Tongue (tissue), 2 donors: ENCODE data around the gene POFUT2. TPM values are rescaled to one million over a fixed set of nuclear protein-coding genes. Genes with fewer than 3 reads are reported as not detected.

Source experiments
- DNase-seq: peaks from one replicate; pipeline ENCODE4 v3.0.0-alpha.2; 2015
- total RNA-seq: library from RNA; depleted of rRNA; stranded (reverse); fragments of >200 nt; gene quantifications from one replicate; pipeline ENCODE4 v1.2.3, GENCODE V29; 2014

Gene POFUT2, protein sequence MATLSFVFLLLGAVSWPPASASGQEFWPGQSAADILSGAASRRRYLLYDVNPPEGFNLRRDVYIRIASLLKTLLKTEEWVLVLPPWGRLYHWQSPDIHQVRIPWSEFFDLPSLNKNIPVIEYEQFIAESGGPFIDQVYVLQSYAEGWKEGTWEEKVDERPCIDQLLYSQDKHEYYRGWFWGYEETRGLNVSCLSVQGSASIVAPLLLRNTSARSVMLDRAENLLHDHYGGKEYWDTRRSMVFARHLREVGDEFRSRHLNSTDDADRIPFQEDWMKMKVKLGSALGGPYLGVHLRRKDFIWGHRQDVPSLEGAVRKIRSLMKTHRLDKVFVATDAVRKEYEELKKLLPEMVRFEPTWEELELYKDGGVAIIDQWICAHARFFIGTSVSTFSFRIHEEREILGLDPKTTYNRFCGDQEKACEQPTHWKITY
- total RNA-seq = 41.6 TPM

DNA sequence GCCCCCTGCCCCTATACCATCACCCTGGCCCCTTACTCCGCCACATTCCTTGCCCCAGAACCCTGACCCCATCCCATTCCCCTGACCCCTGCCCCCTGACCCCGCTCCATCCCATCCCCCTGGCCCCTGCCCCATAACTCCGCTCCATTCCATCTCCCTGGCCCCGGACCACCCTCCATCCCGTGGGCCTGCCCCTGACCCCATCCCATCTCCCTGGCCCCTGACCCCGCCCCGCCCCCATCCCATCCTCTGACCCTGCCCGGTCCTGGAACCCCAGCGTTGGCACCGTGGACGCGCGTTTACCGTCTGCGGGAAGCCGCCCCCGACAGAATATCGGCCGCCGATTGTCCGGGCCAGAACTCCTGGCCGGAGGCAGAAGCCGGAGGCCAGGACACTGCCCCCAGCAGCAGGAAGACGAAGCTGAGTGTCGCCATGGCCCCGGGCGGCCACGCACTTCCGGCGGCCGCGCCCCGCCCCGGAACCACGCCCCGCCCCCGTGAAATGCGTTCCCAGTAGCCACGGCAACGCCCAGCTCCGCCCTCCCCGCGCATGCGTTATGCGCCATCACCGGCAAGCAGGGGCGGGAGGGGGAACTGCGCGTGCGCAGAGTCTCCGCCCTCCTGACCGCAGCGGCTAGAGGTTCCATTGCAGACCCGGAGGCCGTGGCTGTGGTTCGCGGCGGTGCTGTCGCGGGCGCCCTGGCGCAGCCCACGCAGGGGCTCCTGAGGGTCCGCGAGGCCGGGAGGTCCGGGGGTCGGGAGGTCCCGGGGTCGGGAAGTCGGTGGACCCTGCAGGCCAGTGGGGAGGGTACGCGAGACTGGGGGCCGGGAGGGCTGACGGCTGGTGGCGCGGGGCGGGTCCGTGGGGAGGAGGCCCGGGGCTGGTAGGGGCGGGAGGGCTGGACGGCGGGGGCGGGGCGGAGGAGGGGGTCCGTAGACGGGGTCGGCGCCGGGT is at the start of gene POFUT2:
Gene POFUT2 (minus strand): TSS at position 458 of the 954 bp plus-strand sequence. CDS start 24 bp downstream, at position 434.
- peak; percentile 98 for DNase-seq

DNA sequence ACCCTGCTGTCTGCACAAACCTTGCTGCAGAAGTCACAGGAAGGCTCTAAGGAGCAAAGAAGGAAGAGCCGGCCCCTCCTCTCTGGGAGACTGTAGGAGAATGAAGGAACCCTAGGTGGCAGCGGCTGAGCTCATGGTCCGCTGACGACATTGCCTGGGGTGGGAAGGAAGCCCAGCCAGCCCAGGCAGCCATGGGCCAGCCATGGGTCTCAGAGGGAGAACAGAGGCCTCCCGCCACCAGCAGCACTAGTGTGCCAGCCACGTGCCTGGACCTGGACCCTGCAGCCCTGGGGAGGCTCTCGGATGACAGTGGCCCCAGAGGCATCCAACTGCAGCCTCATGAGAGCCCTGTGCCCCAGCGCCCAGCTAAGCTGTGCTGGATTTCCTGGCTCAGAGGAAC is 49.2 kb upstream of the POFUT2 start:
- no peak for DNase-seq

DNA sequence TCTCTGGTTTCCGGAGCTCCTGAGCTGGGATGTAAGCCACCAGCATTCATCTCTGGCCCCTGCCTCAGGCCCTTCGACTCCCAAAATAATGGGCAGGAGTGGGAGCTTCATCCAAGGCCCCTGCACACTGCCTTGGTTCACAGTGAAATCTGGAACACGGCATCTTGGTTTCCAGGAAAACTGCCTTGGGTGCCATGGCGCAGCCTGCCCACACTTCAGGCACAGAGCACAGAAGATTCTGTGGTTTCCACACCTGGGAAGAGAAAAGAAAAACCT is 48.8 kb upstream of the POFUT2 start:
- no peak for DNase-seq

DNA sequence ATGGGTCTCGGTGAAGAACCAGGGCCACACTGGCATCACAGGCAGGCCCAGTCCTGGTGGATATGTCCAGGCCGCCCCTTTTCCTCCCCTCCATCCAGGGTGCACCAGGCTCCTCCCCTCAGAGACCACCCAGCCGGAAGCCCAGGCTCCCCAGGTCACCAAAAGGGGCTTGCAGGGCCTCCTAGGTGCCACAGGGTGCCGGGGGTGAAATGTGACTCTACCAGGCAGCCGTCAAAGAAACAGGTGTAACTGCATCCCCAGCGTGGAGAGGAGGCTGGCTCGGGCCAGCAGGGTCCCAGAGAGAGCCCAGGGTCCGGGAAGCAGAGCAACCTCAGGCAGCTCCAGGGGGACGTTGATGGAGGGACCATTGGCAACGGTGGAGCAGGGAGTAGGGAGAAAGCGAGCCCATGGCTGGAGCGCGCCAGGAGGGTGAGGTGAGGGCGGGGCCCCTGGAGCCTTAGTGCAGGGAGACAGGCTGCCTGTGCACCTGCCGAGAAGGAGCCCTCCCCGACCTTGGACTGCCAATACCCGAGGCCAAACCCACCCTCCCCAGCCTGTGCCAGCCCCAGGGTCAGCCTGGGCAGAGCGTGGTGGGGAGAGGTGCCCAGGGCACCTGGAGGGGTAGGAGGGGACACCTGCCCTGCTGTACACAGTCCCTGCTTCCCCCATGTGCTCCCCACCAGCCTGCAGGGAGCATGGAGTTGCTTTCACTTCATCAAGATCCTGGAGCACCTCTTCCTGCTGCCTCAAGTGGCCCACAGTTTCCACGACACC is 48.3 kb upstream of the POFUT2 start:
- no peak for DNase-seq

DNA sequence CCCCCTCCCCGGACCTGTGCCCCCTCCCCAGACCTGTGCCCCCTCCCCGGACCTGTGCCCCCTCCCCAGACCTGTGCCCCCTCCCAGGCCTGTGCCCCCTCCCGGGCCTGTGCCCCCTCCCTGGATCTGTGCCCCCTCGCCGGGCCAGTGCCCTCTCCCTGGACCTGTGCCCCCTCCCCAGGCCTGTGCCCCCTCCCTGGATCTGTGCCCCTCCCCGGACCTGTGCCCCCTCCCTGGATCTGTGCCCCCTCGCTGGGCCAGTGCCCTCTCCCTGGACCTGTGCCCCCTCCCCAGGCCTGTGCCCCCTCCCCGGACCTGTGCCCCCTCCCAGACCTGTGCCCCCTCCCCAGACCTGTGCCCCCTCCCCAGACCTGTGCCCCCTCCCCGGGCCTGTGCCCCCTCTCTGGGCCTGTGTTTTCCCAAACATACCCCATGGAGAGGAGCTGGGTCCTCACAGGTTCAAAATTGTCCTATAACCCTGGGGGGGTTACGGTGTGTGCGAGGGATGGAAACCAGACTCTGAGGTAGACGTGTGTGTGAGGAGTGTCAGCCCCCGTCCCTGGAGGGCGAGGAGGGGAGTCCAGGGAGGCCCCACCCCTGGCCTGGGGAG is 47.6 kb upstream of the POFUT2 start:
- no peak for DNase-seq

DNA sequence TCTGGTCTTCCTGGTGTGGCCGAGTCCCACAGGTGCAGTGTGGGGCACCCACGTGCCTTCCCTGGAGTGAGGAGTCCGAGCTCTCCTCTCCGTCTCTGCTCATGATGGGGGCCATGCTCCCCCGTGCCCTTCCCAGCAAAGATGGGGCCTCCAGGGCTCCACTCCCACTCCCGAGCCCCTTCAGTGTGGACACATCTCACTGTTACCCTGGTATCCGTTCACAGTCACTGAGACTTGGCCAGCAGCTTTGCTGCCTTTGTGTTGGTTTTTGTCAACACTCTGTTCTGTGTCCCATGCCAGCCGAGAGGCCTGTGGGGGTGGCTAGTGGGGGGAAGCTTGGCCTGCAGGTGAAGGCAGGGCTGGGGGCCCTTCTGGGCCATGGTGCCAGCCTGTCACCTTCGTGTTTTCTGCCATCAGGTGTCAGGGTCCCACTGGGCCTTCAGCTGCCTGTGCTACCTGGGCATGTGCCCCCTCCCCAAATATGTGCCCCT is 46.9 kb upstream of the POFUT2 start:
- DNase-seq = no peak

DNA sequence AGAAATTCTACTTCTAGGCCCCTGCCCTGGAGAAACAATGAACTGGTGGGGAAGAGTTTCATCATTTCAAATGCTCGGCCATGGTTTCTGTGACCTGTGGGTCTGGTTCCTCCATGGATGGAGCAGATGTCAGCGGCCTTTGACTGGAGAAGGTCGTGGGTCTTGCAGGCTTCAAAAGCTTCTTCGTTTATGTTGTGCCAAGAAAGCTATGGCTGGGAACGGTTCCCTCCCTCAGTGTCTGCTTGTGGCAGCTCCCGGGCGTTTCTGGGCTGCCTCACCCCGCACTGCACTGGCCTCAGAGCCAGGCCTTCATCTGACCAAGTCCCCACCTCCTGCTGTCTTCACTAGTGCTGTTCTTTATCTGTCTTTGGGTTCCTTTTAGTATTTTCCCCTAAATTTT is 46.4 kb upstream of the POFUT2 start:
- no peak for DNase-seq

DNA sequence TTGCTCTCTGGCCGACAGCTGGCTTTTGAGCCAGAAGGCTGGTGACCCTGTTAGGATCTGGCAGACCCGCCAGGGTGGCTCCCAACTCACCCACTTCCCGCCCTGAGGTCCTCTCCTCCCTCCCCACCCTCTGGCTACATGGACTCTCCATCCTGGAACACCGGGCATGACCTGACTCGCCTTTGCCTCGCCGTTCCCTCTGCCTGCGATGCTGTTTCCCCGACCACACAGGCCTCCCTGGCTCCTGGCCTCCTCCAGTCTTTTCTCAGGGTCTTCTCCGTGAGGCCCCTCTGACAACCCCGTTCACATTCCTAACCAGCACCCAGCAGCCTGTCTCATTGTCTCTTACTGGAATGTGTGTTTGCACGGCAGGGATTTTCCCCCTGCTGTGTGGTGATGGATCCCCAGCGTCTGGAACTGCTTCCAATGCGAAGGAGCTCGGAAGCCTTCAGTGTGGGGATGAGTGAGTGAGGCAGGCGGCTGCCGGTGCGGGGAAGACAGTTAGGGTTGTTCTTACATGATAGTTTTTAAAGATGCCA is 46.0 kb upstream of the POFUT2 start:
- DNase-seq = peak; percentile 55

DNA sequence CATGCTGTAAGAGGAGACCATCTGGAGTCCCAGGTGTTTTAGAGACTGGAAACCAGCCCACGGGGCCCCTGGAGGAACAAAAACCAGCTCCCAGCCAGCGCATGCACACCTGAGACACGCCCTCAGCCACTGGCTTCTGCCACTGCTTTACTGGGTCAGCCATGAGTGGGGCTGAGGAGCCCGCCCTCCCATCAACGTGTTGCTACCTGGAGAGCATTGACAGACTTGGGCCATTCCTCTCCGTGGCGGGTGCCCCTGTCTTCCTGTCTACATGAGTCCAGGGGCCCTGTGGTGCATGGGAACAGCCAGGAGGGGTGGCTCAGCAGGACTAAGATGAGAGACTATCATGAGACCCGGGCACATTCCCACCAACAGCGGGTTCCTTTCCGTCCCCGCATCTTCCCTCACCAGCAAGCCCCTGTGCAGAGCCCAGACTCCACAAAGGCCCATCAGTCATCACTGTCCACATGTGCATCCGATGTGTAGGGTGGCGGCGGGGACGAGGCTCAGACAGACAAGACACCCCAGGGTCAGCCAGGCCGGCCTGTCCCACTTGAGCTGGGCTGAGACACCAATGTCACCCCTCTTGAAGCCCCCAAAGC is 45.4 kb upstream of the POFUT2 start:
- no peak for DNase-seq

DNA sequence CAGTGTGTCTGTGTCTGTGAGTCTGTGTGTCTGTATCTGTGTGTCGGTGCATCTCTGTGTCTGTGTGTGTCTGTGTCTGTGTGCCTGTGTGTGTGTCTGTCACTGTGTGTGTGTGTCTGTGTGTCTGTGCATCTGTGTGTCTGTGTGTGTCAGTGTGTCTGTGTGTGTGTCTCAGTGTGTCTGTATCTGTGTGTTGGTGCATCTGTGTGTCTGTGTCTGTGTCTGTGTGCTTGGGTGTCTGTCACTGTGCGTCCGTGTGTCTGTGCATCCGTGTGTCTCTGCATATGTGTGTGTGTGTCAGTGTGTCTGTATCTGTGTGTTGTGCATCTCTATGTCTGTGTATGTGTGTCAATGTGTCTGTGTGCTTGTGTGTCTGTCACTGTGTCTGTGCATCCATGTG is 44.7 kb upstream of the POFUT2 start:
- DNase-seq = no peak

DNA sequence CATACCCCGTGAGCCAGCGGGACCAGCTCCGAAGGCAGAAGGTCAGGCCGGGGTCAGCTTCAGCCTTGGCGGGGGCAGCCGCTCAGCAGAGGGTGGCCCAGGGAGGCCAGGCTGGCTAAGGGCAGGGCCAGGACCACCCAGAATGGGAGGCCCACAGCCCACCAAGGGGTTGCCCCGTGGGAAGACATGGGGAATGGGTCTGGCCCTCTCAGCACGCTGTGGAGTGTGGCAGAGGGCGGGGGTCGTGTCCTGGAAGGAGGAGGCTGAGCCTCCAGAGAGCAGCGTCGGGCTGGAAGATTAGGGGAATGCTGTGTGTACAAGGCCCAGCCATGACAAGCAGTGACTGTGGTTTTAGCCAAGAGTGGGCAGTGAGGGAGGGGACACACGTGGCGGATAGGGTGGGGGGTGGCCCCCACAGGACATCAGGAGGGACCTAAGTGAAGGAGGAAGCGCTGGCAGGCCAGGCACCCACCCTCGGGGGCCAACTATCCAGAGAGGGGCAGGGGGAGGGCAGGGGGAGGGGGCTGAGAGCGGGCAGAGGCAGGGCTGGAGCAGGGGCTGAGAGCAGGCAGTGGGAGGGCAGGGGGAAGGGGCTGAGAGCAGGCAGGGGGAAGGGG is 43.9 kb upstream of the POFUT2 start:
- DNase-seq = no peak

DNA sequence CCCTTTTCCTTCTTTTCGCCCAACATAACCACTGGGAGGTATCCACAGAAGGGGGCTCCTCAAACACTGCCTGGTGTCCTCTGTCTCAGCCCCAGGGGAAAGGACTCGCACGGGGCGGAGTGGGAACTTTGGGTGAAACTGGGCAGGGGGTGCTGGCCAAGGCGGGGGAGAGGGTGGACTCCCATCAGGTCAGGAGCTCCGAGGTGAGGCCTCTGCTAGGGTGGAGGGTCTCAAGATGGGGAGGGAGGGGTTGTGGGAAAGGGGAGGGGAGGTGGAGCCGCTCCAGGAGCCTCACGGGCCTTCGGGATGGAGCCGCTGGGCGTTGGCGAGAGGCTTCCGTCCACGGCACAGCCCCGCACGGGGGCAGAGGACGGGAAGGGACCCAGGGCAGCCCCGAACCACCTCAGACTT is 43.2 kb upstream of the POFUT2 start:
- no peak for DNase-seq

DNA sequence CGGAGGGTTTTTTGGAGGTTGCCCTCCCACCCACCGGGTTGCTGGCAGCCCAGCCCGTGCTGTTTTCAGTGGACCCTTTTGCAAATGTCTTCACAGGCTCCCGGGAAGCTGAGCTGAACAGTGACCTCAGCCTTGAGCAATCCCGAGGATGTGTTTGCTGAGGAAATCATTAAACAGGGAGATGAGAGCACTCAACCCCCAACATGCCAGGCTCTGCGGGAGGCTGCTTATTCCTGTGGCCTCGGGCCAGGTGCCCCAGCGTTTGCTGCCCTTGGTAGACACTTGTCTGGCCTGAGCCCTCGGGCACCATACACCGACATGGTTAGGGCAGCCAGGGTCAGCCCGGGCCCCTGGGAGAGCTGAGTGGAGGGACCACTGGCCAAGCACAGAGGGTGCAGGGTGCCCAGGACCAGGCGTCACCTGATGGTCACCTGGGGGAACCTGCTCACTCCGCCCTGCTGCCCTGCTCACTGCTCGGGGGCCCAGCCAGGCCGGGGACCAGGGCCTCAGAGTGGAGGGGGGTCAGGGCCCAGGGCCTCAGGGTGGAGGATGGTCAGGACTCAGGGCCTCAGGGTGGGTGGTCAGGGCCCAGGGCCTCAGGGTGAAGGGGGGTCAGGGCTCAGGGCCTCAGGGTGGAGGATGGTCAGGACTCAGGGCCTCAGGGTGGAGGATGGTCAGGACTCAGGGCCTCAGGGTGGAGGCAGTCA is 42.5 kb upstream of the POFUT2 start:
- peak; percentile 53 for DNase-seq

DNA sequence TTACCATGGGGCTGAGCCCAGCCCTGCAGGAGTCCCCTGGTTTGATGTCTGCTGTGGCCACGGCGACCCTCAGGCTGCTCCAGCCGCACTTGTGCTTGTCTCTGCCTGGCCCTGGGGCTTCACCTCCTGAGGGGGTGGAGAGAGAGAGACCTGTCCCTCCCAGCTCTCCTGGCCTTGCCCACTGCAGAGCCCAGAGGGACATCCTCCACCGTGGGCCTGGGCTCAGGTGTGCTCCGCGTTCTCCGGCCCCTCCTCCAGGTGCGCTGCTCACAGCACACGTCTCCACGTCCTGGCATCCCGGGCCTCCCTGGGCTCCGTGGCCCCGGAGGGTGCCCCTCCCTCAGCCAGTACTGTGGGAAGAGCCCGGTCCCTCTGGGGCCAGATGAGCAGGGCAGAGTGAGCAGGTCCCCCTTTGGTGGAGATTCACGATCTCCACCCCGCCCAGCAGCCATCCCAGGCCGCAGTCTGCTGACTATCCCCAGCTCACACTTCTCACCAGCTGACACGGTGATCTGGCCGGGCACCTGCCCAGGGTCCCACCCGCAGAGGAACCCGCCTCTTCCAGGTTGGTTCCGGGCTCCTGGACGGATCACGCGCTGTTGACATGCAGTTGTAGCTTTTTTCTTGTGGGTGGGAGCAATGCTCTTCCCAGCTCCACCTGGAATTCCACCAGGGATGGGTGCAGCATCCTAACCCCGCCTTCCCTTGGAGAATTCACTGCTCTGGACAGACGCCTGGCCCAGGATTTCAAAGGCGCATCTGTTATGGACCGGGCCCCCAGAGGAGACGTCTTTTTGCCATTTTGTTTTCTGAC is 41.8 kb upstream of the POFUT2 start:
- no peak for DNase-seq

DNA sequence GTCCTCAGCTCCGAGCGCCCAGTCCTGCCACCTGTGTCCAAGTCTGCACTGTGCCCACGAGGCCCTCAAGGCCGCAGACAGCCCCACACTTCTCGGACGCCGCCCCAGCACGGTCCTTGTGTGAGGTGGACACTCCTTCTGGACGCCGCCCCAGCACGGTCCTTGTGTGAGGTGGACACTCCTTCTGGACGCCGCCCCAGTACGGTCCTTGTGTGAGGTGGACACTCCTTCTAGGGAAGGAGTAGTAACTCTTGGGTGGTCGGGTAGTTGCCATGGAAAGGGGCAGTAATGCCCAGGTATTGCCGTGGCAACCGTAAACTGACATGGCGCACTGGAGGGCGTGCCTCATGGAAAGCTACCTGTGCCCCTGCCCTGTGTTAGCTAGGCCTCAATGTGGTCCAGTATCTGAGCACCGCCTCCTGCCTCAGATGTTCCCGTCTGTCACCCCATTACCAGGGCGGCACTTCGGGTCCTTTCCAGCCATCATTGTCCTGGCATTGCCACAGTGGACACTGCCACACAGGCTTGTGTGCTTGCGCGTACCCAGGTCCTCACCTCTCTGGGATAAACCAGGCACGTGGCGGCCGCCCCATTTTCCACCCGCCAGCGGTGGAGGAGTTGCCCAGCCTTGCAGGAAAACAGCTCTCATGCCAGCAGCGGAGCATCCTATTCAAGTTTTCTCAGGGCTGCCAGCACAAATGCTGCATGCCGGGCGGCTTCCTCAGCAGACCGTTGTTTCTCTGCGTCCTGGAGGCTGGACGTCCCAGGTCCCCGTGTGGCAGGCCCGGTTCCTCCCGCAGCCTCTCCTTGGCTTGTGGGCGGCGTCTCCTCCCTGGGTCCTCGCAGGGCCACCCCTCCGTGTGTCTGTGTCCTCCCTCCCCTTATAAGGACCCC is 40.8 kb upstream of the POFUT2 start:
- no peak for DNase-seq

DNA sequence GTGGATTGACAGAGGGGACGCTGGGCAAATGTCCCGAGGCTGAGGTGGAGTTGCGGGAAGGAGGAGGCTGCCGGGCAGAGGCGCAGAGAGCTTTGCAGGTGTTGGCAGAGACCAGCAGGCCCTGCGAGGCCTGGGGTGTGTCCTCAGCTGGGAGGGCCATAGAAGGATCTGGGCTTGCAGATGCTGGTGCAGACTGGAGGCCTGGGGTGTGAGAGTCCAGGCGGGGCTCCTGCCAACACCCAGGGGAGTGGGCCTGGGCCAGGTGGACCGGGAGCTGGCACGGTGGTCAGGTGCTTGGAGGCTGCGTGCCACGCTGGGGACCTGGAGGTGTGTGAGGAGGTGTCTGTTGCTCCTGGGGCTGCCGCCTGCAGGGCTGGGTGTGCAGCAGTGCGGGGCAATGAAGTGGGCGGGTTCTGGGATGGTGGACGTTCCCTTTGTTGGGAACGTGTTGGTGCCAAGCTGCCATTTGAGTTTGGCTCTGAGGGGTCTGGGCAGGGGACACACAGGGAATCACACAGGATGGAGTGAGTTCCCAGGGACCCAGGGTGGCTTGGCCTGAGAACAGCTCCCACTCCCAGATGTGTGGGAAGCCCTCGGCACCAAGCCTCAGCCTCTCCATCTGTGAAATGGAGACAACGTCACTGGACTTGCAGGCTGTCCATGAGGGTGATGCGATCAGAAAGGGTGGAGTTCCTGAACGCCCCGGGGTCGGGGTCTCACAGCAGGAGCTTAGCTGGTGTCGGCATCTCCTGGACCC is 39.9 kb upstream of the POFUT2 start:
- DNase-seq = no peak

DNA sequence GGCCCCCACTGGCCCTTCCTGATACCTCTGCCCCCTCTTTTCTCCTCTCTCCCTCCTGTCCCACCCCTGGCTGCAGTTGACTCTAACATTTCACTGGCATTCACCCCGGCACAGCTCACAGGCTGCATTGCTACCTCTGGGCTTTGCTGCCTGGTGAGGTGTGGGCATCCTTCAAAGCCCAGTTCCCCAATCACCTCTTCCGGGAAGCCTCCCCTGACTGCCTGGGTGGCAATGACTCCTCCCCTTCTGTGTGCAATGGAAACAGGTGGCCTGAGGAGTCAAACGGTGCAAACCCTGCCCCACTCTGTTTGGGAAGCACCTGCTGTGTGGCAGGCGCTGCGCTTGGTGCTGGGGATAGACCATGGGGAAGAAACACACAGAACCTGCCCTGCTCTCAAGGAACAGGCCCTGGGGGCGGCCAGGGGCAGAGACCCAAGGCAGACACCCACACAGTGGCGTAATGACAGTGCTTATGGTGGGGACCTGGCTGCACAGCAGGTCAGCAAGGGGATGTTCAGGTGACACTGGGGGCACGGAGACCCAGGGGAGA is 39.3 kb upstream of the POFUT2 start:
- no peak for DNase-seq
